ENCODE data around the gene APOBEC4.

APOBEC4 gene

GRCh38 chr1:183686229-183686628 lies 33.1 kb upstream of the APOBEC4 start:
- no peak for TF ChIP-seq TAF1 (IDR thresholded peaks at IDR 0.05; ENCODE audit: borderline replicate concordance, insufficient read depth, low read length)
- no peak for TF ChIP-seq SIN3A (IDR thresholded peaks at IDR 0.05; ENCODE audit: borderline replicate concordance, insufficient read depth, low read length)
- TF ChIP-seq POLR2AphosphoS5 (IDR thresholded peaks at IDR 0.05; ENCODE audit: low read depth, low read length): no peak
- TF ChIP-seq FOXP2 (optimal IDR thresholded peaks at IDR 0.05; ENCODE audit: borderline replicate concordance, extremely low read depth, extremely low read length, insufficient read depth): no peak
- TF ChIP-seq REST (IDR thresholded peaks at IDR 0.05; ENCODE audit: insufficient read depth in 1 of 2, low read depth in 2 of 2, low read length in 2 of 2): no peak

DNA sequence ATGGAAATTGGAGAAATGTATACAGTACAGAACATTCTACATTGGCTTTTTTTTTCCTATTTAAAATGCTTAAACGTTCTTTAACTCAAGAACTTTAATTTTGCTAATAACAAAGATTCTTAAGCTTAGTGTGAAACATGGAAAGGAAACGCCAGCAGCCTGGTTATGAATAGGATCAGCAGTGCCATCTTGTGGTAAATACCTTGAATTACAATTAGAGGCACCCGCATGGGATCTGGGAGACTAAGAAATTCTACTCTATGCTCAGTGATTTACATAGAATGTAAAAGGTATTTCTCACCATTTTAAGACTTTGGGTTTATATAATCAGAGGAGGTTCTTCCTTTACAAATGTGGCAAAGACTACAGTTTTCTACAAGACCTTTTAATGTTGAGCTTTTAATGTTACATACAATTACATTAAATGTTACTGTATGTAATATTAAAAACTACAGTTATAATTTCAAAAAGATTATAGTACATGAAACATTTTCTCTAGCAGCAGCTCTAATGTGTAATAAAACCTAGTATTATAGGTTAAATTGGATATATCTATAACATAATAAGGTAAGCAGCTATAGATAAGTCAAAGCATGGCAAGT lies 32.1 kb upstream of the APOBEC4 start:
- TF ChIP-seq REST (IDR thresholded peaks at IDR 0.05; ENCODE audit: insufficient read depth in 1 of 2, low read depth in 2 of 2, low read length in 2 of 2): no peak
- TF ChIP-seq SIN3A (IDR thresholded peaks at IDR 0.05; ENCODE audit: borderline replicate concordance, insufficient read depth, low read length): no peak
- TF ChIP-seq FOXP2 (optimal IDR thresholded peaks at IDR 0.05; ENCODE audit: borderline replicate concordance, extremely low read depth, extremely low read length, insufficient read depth): no peak
- TF ChIP-seq TAF1 (IDR thresholded peaks at IDR 0.05; ENCODE audit: borderline replicate concordance, insufficient read depth, low read length): no peak
- TF ChIP-seq POLR2AphosphoS5 (IDR thresholded peaks at IDR 0.05; ENCODE audit: low read depth, low read length): no peak

GRCh38 chr1:183678819-183679218 lies 25.7 kb upstream of the APOBEC4 start:
- TF ChIP-seq REST (IDR thresholded peaks at IDR 0.05; ENCODE audit: insufficient read depth in 1 of 2, low read depth in 2 of 2, low read length in 2 of 2): no peak
- no peak for TF ChIP-seq SIN3A (IDR thresholded peaks at IDR 0.05; ENCODE audit: borderline replicate concordance, insufficient read depth, low read length)
- no peak for TF ChIP-seq POLR2AphosphoS5 (IDR thresholded peaks at IDR 0.05; ENCODE audit: low read depth, low read length)
- no peak for TF ChIP-seq TAF1 (IDR thresholded peaks at IDR 0.05; ENCODE audit: borderline replicate concordance, insufficient read depth, low read length)
- no peak for TF ChIP-seq FOXP2 (optimal IDR thresholded peaks at IDR 0.05; ENCODE audit: borderline replicate concordance, extremely low read depth, extremely low read length, insufficient read depth)

GRCh38 chr1:183676586-183677189 lies 23.6 kb upstream of the APOBEC4 start:
- TF ChIP-seq SIN3A (IDR thresholded peaks at IDR 0.05; ENCODE audit: borderline replicate concordance, insufficient read depth, low read length): no peak
- no peak for TF ChIP-seq FOXP2 (optimal IDR thresholded peaks at IDR 0.05; ENCODE audit: borderline replicate concordance, extremely low read depth, extremely low read length, insufficient read depth)
- no peak for TF ChIP-seq TAF1 (IDR thresholded peaks at IDR 0.05; ENCODE audit: borderline replicate concordance, insufficient read depth, low read length)
- TF ChIP-seq POLR2AphosphoS5 (IDR thresholded peaks at IDR 0.05; ENCODE audit: low read depth, low read length): no peak
- TF ChIP-seq REST (IDR thresholded peaks at IDR 0.05; ENCODE audit: insufficient read depth in 1 of 2, low read depth in 2 of 2, low read length in 2 of 2): no peak

All from PFSK-1 (cell line).